ENCODE measurements around the gene TENM4. TPM values are rescaled to one million over a fixed set of nuclear protein-coding genes. Genes with fewer than 3 reads are reported as not detected.

TENM4 gene
- total RNA-seq, 4 donors from 2014 or later = 2.3 to 18.9 (median 4.5) TPM

DNA sequence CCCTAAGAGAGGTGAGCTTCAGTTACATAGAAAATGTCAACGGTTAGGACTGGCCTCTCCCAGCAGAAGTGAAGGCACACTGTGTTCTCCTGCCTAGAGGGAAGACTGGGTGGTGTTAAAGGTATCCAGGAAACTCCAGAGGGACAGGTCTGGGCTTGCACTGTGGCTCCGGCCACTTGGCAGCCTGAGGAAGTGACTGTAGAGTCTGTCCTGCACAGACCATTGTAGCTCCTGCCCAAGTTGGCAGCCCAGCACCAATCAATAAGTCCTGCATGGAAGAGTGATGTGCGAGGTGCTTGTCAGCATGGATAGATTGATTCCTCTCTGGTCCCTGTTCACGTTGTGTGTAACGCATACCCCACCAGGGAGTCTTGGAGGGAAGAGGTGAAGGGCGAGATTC lies 284.8 kb downstream of the TENM4 start:
- ATAC-seq (ENCODE audit: low FRiP score) (no peak), DNase-seq (ENCODE audit: low spot score) (no peak)
- TF ChIP-seq, protein P1, sequence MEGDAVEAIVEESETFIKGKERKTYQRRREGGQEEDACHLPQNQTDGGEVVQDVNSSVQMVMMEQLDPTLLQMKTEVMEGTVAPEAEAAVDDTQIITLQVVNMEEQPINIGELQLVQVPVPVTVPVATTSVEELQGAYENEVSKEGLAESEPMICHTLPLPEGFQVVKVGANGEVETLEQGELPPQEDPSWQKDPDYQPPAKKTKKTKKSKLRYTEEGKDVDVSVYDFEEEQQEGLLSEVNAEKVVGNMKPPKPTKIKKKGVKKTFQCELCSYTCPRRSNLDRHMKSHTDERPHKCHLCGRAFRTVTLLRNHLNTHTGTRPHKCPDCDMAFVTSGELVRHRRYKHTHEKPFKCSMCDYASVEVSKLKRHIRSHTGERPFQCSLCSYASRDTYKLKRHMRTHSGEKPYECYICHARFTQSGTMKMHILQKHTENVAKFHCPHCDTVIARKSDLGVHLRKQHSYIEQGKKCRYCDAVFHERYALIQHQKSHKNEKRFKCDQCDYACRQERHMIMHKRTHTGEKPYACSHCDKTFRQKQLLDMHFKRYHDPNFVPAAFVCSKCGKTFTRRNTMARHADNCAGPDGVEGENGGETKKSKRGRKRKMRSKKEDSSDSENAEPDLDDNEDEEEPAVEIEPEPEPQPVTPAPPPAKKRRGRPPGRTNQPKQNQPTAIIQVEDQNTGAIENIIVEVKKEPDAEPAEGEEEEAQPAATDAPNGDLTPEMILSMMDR (IDR thresholded peaks at IDR 0.05) = no peak

DNA sequence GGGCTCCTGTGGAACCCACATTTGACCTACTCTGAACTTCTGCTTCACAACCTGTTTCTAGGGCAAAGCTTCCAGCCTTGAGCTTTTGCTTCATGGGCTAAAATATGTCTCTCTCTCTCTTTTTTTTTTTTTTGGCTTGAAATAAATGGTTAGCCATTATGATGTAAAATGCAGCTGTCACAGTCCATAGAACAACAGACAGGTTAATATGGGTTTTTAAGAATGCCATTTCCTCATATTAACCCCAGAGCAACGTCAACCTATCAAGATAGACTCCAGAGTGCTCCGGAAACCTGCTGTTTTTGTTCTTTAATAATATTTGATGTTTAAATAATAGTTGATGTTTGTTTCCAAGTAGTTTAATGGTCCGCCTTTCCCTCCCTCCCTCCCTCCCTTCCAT lies 285.6 kb downstream of the TENM4 start:
- ATAC-seq (ENCODE audit: low FRiP score) (no peak), DNase-seq (ENCODE audit: low spot score) (no peak)
- TF ChIP-seq, protein P1 (IDR thresholded peaks at IDR 0.05) = no peak

DNA sequence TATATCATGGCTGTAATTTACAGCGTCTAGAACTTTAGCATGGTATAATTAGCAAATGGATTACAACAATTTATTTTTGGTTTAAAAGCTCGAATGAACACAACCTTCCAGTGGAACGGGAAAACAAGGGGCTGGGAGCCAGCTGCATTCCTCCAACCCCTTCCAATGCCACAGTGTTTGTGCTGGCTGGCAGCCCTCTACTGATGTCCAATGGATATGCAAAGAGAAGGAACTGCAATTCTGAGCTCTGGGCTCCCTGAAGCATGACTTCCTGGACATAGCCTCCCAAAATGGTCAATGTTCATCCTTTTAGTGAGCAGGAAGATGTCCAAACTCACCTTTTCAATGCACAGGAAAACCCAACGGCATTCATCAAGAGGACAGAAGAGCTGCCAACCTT lies 288.3 kb downstream of the TENM4 start:
- TF ChIP-seq, protein P1 (IDR thresholded peaks at IDR 0.05) = no peak
- DNase-seq (ENCODE audit: low spot score) (no peak), ATAC-seq (ENCODE audit: low FRiP score) (no peak)

DNA sequence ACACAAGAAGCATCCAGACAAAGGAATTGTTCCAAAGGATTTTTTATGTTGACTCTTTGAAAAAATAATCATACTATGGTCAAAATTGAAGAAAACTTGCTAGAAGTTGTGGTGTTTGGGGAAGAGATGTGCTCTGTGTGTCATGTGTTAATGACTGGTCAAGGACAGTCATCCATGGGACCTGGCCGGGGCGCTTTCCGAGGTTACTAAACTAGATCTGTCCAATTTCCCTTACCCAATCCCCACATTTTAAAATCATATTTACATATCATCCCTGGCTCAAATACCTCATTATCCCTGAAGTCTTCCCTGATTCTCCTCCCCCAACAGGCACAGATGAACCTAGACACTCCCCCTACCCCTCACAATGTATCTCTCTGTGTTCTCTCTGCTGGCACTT lies 289.4 kb downstream of the TENM4 start:
- TF ChIP-seq, protein P1 (IDR thresholded peaks at IDR 0.05) = no peak
- ATAC-seq (ENCODE audit: low FRiP score) (no peak), DNase-seq (ENCODE audit: low spot score) (no peak)

DNA sequence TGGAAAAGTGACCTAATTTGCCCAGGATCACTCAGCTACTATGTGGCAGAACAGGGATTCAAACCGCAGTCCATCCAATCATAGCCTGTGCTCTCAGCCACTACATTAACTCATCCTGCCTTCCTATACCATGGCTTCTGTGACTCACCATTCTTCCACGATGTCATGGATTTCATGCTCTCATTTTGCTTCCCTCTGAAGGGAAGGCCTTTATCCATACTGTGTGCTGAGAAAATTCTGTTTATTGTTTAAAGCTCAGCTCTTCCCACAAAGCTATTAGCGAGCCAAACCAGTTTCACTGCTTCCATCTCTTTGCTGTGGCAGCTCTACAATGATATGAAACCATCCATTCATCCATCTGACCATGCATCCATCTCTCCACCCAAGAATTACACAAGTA lies 289.9 kb downstream of the TENM4 start:
- DNase-seq (ENCODE audit: low spot score) (no peak), ATAC-seq (ENCODE audit: low FRiP score) (no peak)
- TF ChIP-seq, protein P1 (IDR thresholded peaks at IDR 0.05) = no peak

DNA sequence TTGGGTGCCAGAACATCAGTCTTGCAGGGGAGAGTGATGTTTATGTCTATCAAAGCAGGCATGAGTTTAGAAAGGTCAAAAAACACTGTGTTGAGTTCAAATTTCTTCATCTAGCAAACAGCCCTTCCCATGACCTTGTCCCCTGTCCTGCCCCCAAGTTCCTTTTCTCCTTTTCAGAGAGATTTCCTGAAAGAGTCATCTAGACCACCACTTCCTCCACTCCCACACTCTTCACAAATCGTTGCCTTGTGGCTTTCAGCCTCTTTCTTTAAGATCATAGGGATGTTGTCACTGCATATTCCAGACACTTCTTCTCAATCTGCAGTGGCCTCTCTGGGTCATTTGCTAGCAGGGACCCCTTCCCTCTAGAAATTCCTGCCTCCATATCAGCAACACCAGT lies 290.5 kb downstream of the TENM4 start:
- no peak for DNase-seq (ENCODE audit: low spot score)
- TF ChIP-seq, protein P1 (IDR thresholded peaks at IDR 0.05) = no peak
- no peak for ATAC-seq (ENCODE audit: low FRiP score)

DNA sequence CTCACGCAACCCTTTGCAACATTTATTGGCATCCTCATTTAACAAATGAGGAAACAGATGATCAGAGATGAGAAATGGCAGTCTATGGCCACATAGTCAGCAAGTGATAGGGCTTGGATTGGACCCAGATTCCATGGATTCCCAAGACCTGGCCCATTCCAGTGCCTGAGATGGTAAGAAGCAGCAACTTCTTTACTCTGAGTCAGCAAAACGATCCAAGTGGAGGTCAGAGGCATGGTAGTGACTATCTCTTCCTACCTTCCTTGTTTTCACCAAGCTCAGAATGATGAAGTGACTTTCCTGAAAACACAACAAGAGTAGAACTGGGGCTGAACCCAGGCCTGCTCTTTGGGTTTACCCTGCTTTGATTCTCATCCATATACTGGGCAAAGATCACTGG lies 293.1 kb downstream of the TENM4 start:
- ATAC-seq (ENCODE audit: low FRiP score) (no peak), DNase-seq (ENCODE audit: low spot score) (no peak)
- TF ChIP-seq, protein P1 (IDR thresholded peaks at IDR 0.05) = no peak

Measured in omental fat pad (tissue), 4 donors.